NCI-H1417 (cell line): ENCODE data around the gene MRFAP1.
"Not testable (repeated sequence)": the region's sequence is repeated elsewhere in the genome, so short reads cannot be mapped to it uniquely, and the experiment has no call there.

ENCODE experiments used
- DNase-seq, 3 experiments: peaks; one replicate each; lab custom pipeline; 2025; lab: John Stamatoyannopoulos, UW

The MRFAP1 gene

GRCh38 chr4:6668391-6668790 is 27.9 kb downstream of the MRFAP1 start:
- no peak for DNase-seq

GRCh38 chr4:6671648-6672047 is 31.2 kb downstream of the MRFAP1 start:
- DNase-seq = no peak

DNA sequence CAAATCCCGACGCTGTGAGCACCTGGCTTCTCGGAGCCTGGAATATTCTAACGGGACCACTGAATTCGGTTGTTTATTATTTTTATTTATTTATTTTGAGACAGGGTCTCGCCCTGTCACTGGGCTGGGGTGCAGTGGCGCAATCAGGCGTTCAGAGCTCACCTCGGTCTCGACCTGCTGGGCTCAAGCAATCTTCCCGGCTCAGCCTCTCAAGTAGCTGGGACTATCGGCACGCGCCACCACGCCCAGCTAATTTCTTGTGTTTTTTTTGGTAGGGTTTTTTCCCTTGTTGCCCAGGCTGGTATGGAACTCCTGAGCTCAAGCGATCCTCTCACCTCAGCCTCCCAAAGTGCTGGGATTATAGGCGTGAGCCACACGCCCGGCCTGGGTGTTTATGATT is 31.6 kb downstream of the MRFAP1 start:
- DNase-seq = no peak

DNA sequence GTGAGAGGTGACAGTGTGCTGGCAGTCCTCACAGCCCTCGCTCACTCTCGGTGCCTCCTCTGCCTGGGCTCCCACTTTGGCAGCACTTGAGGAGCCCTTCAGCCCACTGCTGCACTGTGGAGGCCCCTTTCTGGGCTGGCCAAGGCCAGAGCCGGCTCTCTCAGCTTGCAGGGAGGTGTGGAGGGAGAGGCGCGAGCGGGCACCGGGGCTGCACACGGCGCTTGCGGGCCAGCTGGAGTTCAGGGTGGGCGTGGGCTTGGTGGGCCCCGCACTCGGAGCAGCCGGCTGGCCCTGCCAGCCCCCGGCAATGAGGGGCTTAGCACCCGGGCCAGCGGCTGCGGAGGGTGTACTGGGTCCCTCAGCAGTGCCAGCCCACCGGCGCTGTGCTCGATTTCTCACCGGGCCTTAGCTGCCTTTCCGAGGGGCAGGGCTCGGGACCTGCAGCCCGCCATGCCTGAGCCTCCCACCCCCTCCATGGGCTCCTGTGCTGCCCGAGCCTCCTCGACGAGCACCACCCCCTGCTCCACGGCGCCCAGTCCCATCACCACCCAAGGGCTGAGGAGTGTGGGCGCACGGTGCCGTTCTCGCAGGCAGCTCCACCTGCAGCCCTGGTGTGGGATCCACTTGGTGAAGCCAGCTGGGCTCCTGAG is 32.2 kb downstream of the MRFAP1 start:
- not testable (repeated sequence) for DNase-seq

GRCh38 chr4:6673191-6673659 is 32.7 kb downstream of the MRFAP1 start:
- DNase-seq = peak in 1 of 3 experiments; percentile 83

DNA sequence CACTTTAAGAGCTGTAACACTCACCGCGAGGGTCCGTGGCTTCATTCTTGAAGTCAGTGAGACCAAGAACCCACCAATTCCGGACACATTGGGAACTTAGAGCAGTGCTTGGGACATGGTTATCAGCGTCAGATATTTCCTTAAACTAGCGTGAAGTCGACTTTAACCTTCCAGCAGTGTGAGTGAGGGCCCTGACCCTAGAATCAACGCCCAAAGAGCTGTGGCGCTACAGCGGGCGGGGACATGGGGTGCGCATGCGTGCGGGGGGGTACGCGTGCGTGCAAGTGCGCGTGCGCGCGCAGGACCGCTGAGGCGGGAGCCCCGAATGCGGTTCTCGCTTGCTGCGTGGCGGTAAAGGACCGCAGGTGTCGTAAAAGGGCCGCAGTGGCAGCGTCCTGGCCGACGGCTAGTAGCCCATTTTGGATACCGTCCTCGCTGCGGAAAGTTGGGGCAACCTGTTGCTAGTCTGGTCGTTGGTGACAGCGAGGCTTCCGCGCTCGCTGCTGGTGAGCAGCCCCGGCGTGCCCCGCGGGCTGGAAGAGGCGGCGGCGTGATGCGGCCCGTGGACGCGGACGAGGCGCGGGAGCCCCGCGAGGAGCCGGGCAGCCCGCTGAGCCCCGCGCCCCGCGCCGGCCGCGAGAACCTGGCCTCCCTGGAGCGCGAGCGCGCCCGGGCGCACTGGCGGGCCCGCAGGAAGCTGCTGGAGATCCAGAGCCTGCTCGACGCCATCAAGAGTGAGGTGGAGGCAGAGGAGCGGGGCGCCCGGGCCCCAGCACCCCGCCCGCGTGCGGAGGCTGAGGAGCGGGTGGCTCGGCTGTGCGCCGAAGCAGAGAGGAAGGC is 33.4 kb downstream of the MRFAP1 start:
- DNase-seq = peak; percentile 92 to 97 (median 97)

DNA sequence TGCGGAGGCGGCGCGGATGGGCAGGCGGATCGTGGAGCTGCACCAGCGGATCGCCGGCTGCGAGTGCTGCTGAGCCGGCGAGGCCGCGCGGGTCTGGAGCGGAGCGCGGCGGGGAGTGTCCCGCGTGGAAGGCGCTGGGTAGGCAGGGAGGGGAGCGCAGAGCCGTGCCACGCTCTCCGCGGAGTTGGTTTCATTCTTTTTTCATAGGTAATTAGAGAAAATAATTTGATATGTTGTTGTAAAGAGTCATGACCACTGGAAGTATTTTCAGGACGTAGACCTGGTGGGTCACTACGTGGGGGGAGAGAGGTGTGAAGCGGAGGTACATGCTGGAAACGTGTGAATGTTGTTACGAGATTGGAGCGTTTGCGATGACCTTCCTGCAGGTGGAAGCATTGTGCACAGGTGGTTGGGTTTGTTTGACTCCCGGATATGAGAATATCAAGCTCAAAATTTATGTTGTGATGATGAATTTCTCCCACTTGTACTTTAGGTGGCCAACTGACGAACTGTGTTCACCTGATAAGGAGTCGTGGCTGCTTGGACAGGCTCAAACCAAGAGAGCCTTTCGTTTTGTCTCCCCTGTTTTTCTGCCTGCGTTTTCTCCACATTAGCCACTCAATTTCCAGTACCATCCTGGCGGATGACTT is 34.1 kb downstream of the MRFAP1 start:
- DNase-seq = peak; percentile 58 to 79 (median 66)

GRCh38 chr4:6676722-6677558 is 36.5 kb downstream of the MRFAP1 start:
- DNase-seq = no peak

DNA sequence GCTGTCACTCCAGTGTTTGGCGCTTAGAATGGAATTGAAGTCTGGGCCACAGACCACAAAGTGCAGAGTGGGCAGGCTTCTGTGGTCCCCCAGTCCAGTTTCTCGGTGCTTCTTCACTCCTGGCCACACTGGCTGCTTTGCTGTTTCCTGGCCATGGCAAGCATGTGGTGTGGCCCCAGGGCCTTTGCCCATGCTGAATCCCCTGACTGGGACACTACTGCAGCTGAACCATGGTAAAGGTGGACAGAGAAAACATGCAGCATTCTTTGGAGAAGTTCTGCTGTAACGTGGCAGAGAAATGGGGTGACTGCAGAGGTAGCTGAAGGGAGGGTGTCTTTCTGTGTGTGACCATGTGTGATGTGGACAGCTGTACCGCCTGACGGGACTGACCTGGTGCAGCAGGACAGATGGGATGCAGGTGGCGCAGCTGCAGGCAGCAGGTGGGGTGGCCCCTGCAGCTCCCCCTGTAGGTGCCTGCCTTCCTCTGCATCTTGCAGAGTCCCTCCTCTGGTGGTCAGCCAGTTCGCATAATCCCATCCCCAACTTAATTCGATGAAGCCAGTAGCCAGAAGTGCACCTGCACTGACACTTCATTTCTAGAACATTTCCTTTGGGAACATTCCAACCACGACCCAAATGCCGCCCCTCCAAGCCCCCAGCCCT is 40.0 kb downstream of the MRFAP1 start:
- DNase-seq = no peak

GRCh38 chr4:6681191-6681590 is 40.7 kb downstream of the MRFAP1 start:
- DNase-seq = no peak

- no peak for DNase-seq
Observed at GRCh38 chr4:6682862-6683590, 42.5 kb downstream of the MRFAP1 start.

DNA sequence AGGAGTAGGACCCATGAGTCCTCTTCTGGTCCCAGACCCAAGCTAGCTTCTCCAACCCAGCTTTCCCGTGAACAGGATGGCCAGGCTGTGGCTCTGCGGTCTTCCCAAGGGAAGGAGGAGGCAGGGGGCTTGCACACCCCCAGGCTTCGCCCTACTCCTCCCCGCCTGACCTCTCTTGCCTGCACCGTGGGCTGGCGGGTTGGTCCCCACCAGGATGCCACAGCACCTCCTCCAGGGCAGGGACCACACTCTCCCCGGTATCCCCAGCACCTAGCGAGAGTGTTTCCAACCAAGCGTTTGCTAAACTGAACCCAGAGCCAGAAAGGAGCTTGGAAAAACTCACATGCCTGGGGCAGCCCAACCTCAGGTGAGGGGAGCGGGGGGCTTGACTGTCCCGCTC is 44.2 kb downstream of the MRFAP1 start:
- no peak for DNase-seq

DNA sequence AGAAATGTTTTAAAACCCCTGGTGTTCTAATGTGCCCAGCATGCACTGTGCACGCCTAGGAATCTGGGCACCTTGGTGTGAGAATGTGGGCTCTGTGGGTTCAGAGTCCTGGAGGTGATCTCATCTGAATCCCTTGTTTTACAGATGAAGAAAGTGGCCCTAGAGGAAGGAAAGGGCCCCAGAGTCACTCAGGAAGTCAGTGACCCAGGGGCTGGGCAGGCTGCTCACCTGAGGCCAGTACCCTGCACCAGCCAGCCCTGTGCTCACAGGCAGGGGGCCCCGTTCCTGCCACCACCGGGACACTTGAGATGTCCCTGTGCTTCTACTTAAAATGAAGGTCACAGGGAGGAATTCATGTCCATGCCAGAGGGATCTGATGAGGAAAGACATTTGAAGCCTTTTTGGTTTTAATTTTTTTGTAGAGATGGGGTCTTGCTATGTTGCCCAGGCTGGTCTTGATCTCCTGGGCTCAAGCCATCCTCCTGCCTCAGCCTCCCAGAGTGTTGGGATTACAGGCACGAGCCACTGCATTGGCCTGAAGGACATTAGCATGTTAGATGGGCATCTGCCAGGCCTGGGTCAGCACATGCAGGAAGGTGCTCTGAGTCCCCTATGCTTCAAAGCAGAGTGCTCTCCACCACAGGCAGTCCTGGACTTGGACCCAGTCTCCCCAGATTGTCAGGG is 45.8 kb downstream of the MRFAP1 start:
- DNase-seq = no peak

DNA sequence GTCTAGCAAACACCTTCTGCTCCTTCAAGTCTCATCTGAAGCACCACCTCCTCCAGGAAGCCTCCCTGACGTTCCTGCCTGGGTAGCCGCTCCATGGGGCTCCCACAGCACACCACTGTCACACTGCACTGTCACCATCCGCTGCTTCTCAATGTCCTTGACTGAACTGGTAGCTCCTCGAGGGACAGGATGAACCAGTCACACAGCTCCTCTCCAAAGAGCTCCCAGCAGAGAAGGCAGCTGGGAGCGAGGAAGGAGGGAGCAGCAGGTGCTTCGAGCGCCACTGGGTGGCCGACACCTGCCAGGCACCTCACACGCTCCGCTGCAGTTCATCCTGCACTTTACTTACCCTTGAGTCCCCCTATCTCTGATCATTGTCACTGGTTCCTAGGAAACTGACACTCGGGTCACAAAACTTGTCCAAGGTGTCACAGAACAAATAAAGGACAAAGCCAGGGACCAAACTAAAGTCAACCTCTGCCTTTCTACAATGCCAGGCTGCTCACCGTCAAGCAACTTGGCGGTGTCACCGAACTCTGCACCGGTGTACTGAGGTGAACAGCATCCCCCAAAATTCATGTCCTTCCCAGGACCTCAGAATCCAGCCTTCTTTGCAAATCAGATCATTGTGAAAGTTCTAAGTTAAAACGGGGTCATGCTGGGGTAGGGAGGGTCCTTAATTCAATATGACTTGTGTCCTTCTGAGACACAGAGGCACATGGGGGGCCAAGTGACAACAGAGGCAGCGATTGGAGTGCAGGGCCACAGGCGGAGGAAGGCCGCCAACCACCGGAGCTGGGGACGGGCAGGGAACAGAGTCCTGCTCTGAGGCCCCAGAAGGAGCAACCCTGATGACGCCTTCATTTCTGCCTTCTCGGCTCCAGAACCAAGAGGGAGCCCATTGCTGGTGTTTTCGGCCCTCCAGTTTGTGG is 47.7 kb downstream of the MRFAP1 start:
- peak in 2 of 3 experiments; percentile 23 to 26 for DNase-seq

DNA sequence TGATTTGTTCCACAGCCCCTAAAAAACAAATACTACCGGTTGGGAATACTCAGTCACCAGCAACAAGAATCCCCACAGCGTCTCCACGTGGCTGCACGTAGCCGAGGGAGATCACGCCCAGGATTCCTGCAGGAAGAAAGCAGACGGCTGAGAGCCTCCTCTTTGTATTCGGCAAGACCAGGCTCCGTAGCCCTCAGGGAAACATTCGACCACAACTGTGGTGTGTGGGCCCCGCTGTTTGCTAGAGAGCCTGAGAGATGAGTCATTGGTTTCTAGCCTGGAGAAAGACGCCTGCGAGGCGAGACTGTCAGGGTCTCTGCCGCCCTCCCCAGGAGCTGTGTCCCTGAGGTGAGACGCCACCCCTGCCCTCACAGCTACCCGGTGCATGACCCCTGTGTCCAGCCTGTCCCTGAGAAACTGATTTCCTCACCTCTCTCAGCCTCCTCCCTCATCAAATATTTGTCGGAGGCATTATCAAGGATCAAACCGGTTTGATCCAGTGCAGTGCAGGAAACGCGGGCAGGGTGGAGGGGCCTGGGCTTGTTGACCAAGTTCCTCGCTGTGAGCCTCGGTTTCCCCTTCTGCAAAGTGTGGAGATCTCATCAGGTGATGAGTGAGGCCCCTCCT is 48.5 kb downstream of the MRFAP1 start:
- DNase-seq = no peak

- no peak for DNase-seq
Observed at GRCh38 chr4:6689506-6689960, 49.0 kb downstream of the MRFAP1 start.
